Limb (tissue), 2 donors: ENCODE data around the gene DISC1.
"Not testable (repeated sequence)": the region's sequence is repeated elsewhere in the genome, so short reads cannot be mapped to it uniquely, and the experiment has no call there.

Source experiments
- DNase-seq, 2 donors: peaks; one replicate each; pipeline ENCODE4 v3.0.0-alpha.2; 2016; ENCODE audit errors: extremely low spot score in 2 of 2

DISC1 gene

DNA sequence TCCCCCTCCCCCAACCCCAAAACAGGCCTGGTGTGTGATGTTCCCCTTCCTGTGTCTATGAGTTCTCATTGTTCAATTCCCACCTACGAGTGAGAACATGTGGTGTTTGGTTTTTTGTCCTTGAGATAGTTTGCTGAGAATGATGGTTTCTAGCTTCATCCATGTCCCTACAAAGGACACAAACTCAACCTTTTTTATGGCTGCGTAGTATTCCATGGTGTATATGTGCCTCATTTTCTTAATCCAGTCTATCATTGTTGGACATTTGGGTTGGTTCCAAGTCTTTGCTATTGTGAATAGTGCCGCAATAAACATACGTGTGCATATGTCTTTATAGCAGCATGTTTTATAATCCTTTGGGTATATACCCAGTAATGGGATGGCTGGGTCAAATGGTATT is 102.4 kb downstream of the DISC1 start:
- not testable (repeated sequence) for DNase-seq

DNA sequence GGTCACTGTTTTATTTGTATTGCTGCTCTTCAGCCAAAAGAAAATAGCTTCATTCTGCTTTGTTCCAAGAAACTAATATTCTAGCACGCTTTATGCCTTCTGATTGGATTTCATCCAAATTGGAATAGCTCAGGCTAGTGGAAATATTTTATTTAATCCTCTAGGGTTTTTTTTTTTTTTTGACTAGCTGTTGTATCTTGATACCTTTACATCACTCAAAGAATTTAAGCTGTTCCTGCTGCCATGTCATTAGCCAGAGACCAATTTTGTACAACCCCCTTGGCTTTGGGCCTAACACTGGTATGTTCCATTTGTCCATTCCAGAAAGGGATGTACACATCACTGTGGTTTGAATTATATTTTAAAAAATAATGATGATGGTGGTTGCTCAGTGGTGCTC is 103.0 kb downstream of the DISC1 start:
- peak in 1 of 2 donors; percentile 52 for DNase-seq

DNA sequence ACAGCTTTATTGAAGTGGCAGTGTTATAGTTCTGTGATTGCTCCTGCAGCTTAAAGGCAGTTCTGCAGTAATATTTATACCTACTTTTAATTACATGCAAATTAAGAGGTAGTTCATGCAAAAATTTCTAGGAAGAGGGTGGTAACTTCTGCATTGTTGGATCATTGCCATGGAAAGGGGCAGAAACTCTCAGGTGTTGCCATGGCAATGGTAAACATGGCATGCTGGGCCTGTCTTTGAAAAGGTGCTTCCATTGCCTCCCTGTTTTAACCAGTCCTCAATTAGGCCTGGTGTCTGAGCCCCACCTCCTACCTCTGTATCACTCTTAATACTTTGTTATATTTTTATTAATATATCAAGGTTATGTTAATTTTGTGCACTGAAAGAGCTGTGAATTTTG is 104.7 kb downstream of the DISC1 start:
- no peak for DNase-seq

DNA sequence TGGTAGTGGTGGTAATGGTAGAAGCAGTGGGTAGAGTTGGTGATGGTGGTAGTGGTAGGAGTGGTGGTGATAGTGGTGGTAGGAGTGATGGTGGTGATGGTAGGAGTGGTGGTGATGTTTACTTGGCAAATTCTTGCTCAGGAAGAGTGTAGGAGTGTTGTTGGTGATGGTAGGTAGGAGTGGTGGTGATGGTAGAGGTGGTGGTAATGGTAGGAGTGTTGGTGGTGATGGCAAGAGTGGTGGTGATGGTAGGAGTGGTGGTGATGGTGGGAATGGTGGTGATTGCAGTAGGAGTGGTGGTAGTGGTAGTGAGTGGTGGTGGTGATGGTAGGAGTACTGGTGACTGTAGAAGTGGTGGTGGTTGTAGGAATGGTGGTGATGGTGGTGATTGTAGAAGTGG is 106.5 kb downstream of the DISC1 start:
- DNase-seq, result no peak

DNA sequence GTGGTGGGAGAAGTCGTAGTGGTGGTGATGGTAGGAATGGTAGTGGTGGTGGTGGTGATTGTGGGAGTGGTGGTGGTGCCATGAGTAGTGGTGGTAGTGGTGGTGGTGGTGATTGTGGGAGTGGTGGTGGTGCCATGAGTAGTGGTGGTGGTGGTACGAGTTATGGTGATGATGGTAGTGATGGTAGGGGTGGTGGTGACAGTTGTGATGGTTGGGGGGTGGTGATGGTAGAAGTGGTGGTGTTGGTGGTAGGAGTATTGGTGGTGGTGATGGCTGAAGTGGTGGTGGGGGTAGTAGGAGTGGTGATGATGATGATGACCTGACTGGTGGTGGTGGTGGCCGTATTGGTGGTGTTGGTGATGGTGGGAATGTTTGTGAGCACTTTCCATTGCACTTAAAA is 107.1 kb downstream of the DISC1 start:
- no peak for DNase-seq

DNA sequence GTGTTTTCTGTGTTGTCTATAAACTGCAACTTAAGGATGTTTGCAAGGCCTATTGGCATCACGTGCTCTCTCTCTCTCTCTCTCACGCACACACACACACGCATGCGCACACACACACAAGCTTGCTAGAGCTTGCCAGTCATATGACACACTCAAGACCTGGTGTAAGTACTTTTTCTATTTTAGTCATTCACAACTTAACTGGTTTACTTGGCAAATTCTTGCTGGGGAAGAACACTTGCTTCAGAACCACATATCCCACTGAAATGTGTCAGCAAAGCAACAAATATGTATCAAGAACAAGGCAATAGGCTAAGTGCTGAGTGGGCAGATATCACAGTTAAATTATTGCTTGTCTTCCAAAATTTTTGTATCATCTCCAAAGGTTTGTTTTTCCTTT is 107.8 kb downstream of the DISC1 start:
- no peak for DNase-seq

DNA sequence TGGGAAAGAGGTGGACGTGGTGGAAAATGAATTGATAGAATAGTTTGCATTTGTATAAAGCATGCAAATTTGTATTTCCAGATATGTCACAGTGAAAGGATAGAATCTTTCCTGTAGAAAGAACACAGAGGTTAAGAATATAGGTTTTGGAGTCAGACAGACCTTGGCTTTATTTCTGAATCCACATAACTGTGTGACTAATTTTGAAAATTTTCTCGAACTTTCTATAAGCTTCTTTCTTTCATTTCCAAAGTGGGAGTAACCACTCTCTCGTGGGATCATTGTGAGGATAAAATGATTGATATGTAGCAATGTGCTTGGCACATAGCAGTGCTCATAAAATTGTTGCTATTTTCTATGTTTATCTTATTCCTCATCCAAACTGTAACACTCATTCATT is 108.8 kb downstream of the DISC1 start:
- DNase-seq, result no peak

DNA sequence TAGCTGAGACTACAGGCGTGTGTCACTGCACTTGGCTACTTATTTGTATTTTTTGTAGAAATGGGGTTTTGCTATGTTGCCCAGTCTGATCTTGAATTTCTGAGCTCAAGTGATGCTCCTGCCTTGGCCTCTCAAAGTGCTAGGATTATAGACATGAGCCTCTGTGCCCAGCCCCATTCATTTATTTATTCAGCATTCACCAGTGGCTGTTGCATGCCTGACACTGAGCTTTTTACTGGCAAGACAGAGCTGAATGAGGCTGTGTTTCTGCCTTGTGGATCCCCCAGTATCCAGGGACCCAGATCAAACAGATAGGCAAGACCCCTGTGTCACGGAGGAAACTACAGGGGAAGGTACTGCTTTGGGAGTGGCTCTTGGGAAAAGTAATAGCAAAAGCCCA is 109.4 kb downstream of the DISC1 start:
- no peak for DNase-seq

DNA sequence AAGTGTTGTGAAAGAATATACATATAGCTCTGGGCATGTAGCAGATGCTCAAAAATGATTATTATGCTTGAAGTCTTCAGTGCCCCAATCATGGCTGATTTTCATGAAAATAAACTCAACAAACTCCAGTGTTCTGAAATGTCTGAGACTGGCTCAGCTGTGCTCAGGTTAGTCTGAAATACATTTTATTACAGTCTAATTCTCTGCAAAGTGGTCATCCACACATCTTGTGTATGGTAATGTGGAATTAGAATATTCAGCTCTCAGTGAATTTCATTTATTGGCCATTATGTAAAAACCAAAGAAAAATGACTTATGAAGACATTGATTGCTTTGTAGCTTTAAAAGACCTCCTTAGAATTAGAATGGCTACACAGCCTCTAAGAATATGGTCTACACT is 109.9 kb downstream of the DISC1 start:
- DNase-seq, result no peak

DNA sequence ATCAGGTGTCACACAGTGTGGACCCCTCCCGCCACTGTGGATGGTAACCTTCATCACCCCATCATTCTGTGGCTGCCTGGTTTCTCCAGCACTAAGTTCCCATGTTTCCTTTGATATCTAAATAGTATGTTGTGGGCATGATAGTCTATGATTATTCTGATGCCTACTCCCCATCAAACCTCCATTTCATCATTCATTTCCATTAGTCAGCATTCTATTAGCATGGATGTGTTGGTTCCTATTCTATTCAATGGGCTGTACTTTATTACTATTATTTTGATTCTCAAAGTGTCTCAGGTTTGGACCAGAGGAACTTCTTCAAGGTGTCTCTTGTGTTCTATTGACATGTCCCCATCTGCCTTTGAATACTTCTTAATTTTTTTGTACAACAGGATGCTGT is 112.0 kb downstream of the DISC1 start:
- no peak for DNase-seq

DNA sequence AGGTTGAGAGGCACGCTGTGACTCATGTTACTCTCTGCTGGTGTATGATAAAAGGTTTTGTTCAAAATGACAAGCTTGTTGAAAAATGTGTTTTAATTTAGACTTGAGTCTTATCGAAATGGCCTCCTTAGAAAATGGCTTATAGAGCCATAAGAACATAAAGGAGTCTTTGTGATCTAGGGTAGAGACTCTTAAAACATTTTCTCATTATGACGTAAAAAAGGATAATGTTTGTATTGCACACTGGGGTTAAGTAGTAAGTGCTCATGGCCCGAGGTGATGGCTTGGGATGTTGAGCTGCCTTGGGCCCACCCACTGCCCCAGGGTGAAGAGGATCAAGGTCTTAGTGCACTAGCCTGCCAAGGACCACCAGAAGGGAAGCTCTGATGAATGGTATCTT is 117.4 kb downstream of the DISC1 start:
- DNase-seq, result no peak

DNA sequence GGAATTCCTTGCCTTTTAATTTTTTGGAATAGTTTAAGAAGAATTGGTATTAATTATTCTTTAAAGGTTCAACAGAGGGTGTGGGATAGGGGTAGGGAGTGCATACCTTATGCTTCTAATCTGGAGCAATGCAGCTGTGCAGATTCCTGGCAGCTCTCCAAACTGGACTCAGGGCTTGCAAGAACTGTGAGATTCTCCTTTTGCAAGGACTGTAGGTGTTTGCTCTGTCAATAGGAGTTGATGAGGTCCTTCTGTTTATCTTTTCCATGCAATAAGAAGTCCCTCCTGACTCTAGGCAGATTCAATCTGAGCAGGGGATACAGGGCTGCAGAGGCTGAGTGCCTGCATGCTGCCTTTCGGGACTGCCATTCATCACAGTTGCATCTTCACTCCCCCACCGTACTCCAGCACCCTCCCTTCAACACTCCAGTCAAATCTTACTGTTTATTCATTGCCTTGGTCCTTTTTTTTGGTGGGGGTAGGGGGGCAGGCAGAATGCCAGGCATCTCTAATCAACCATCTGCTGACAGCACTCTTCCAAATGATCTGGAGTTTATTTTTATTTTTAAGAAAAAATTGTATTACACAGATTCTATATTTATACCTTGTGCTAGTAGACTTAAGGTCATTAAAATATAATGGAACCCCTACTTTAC is 122.3 kb downstream of the DISC1 start:
- no peak for DNase-seq

DNA sequence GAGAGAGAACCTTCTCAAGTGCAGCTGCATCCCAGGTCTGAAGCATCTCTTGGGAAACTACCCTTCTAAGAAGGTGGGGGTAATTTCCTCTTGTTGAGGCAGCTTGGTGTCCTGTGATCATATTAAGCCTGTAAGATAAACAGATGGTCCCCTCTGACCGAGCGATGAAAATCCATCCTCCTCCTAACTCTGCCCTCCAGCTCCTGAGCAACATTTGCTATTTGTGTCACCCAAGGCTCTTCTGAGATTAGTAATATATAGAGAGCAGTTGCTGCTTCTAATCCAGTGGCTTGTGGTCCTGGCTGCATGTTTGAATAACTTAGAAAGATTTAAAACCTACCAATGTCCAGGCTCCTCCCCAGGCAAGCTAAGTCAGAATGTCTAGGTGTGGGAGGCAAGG is 123.7 kb downstream of the DISC1 start:
- DNase-seq, result no peak

DNA sequence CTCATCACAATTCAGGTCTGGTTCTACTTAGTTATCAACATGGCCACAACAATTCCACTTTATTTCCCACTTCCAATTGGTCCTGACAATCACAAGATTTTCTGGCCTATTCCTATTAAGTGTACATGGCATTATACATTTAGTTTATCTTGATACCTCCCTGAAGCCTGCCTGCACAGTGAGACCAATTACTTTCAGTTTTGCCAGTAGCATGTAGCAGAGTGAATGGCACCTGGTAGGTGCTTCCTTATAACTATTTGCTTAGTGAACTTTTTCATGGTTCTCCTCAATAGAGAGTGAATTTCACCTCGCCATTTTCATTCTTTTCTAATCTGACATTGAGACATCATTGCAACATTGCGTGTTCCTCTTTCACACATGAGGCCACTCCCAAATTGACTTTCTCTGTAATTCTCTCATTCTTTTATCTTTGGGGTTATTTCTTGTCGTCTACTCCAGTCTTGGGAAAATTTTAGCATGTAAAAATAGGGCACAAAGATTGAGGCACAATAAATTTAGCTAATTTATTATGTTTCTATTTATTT is 124.3 kb downstream of the DISC1 start:
- DNase-seq, result no peak

DNA sequence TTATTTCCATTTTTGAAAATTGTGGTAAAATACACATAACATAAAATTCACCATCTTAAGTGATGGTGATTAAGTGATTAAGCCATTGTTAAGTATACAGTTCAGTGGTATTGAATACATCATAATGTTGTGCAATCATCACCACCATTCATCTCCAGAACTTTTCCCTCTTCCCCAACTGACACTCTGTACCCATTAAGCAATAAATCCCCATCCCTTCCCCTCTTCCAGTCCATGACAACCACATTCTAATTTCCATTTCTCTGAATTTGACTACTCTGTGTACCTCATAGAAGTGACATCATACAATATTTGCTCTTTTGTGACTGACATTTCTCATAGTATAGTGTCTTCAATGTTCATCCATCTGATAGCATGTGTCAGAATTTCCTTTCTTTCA is 124.8 kb downstream of the DISC1 start:
- DNase-seq, result no peak

DNA sequence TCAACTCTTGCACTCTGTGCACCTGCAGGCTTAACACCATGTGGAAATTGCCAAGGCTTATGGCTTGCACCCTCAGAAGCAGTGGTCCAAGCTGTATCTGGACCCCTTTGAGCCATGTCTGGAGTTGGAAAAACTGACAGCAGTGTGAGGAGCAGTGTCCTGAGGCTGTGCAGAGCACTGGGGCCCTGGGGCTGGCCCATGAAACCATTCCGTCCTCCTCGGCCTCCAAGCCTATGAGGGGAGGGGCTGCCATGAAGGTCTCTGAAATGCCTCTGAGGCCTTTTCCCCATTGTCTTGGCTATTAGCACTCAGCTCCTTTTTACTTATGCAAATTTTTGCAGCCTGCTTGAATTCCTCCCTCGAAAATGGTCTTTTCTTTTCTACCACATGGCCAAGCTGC is 126.7 kb downstream of the DISC1 start:
- no peak for DNase-seq

DNA sequence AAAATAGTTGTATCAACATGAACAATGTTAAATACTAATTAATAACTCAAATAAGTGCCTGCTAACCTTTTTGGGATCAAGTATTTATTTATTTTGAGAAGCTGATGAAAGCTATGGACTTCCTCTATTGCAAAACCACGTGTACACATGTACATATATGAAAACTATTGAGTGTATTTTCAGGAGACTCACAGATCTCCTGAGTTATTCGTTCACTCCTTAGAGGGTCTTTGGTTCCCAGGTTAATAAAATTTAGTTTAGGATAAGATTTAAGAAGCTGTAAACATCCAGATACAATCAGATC is 130.5 kb downstream of the DISC1 start:
- no peak for DNase-seq

DNA sequence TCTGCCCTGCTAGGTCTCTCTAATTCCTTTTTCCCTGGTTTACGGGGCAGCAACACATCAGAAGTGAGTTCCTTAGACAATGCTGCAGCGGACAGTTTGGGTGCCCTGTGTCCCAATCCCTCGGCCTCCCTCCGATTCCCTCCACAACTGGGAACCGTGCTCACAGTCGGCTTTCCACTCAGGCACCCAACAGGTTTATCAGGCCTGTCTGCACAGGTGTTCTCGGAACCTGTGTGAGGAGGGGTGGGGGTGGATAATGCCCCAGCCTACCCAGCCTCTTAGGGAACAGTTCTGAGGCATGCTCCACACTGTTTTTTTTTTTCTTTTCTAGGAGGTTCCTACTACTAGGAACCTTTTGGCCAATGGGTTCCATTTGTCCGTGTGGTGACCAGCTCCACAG is 131.2 kb downstream of the DISC1 start:
- no peak for DNase-seq

DNA sequence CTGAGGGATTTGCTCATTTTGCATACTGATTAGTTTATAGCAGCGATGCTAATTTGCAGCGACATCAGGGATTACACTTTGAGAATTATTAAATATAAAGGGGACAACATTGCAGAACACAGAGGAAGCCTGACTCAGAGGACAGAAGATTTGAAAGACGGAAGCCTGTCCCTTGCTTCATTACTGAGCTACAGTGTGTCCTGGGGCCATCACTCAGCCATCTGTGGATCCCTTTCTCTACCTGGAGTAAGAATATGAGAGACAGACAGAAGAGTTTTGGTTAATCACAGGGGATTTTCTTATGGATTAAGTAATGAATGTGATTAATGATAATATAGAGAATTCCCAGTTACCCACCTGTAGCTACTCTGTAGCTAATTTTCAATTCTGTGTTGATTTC is 134.7 kb downstream of the DISC1 start:
- DNase-seq, result no peak

DNA sequence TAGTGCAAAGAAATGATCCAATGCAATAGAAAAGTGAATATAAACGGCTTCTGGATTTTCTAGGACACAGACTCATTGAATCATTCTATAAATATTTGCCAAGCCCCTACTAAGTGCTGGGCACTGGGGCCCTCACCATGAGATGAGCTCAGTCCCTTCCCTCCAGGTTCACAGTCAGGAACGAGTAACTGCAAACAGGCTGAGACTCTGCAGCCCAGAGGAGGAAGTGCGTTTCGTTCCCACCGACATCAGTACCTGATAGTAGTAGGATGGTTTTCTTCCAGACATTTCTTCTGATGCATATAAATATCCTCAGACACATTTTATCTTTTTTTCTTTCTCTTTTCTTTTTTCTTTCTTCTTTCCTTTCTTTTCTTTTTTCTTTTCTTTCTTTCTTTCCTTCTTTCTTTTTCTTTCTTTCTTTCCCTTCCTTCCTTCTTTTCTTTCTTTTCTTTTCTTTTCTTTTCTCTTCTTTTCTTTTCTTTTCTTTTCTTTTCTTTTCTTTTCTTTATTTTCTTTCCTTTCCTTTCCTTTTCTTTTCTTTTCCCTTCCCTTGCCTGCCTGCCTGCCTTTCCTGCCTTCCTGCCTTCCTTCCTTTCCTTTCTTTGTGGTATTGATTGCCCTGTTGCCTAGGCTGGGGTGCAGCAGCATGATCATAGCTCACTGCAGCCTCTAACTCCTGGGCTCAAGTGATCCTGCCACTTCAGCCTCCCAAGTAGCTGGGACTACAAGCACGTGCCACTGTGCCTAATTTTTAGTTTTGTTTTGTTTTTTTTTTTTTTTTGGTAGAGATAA is 135.4 kb downstream of the DISC1 start:
- no peak for DNase-seq

DNA sequence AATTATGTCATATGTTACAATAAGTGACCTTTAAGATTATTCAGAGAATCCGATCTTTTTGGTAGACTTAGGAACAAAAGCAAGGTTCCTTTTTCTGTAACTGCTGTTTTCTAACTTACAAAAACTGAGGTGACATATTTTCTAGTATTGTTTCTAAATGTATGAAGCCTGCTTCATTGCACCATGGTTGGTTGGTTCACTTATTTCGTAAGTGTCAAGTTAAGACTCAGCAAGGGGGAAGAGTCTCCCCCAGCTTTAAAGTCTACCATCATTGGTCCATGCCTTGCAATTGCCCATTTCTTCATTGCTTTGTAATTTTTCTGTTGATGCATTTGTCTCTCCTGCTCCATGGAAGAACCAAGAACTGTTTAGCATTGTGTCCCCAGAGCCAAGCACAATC is 136.9 kb downstream of the DISC1 start:
- DNase-seq, result no peak

DNA sequence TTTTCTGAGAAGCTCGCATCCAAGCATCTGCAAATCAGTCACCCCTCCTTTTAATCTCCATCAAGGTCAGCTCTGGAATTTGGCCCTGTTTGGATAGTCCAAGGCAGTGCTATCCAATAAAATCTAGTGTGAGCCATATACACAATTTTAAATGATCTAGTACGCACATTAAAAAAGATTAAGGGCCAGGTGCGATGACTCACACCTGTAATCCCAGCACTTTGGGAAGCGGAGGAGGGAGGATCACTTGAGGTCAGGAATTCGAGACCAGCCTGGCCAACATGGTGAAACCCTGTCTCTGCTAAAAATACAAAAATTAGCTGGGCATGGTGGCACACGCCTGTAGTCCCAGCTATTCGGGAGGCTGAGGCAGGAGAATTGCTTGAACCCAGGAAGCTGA is 139.2 kb downstream of the DISC1 start:
- not testable (repeated sequence) for DNase-seq

DNA sequence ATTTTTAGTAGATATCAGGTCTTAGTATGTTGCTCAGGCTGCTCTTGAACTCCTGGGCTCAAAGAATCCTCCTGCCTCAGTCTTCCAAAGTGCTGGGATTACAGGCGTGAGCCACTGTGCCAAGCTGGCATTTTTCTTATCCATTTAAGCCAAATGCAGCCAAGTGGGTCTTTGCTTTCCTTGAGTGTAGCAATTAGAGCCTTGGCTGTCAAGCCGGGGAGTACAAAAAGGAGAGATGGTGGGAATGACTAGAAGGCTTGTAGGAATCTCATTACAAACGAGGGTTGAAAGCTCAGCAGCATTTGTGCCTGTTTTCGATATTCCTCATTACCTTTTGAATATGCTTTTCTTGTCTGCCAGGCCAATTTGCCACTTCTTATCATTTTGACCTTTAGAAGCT is 140.9 kb downstream of the DISC1 start:
- DNase-seq, result no peak
